ENCODE results near the gene MCTP2.

- TF ChIP-seq ZNF274 (IDR thresholded peaks at IDR 0.05; ENCODE audit: low read depth, low read length) (no peak), SUZ12 (IDR thresholded peaks at IDR 0.05; ENCODE audit: extremely low read depth, insufficient read depth, insufficient read length) (no peak), YY1 (IDR thresholded peaks at IDR 0.05; ENCODE audit: insufficient read depth, insufficient read length) (no peak)
Observed at GRCh38 chr15:94375997-94376396, 144.6 kb downstream of the MCTP2 start.
